Measurements from ENCODE around the gene PTPRQ.
"Not testable (repeated sequence)": the region's sequence is repeated elsewhere in the genome, so short reads cannot be mapped to it uniquely, and the experiment has no call there.

PTPRQ gene

GRCh38 chr12:80442426-80443222, 1.4 kb upstream of the PTPRQ start:
- DNase-seq (ENCODE audit: low read depth) = no peak
- peak; percentile 2 for TF ChIP-seq CTCF (conservative IDR thresholded peaks at IDR 0.05; ENCODE audit: low read depth, low read length)
- H3K4me3 ChIP-seq (ENCODE audit: low read length) = no peak overlapping the region

DNA sequence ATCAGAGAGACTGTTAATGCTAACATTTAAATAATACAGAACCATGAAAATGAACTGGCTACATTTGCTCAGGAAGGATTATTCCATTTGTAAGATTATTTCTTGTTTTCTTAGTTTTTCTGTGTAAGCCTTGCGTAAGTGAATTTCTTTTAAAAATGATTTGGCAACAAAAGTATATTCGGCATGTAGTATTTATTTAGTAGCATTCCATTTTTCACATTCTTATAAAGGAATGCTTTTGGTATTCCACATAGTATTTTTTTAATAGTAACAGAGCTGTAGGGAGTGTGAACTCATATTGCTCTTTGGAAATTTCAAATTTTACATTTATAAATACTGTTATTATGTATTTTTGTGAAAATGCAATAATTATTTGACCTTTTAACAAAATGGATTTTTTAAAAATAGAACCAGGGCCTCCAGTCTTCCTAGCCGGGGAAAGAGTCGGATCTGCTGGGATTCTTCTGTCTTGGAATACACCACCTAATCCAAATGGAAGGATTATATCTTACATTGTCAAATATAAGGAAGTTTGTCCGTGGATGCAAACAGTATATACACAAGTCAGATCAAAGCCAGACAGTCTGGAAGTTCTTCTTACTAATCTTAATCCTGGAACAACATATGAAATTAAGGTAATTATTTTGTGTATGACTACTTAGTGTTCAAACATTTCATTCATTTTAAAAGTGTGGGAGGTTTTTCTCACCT, 1.2 kb downstream of the PTPRQ start:
- TF ChIP-seq CTCF (conservative IDR thresholded peaks at IDR 0.05; ENCODE audit: low read depth, low read length) = no peak
- DNase-seq (ENCODE audit: low read depth) = no peak
- H3K4me3 ChIP-seq (ENCODE audit: low read length) = no peak overlapping the region

DNA sequence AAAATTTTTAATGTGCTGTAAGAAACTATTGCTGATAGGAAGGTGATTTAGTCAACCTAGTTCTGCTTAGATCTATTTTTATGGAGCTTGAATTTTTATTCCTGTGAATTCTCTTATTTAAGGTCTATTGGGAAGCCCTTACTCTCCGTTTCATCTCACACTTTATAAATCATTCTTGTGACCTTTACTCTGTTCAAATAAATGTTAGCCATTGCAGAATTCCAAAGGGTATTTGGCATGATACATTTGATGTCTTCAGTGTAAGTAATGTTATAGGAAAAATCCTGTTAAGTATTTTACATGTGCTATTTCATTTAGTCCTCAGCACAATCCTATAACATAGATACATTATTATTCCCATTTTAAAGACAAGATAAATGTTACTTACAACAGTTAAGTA, 12.5 kb downstream of the PTPRQ start:
- TF ChIP-seq CTCF (conservative IDR thresholded peaks at IDR 0.05; ENCODE audit: low read depth, low read length) = no peak
- no peak for DNase-seq (ENCODE audit: low read depth)
- H3K4me3 ChIP-seq (ENCODE audit: low read length) = no peak overlapping the region

DNA sequence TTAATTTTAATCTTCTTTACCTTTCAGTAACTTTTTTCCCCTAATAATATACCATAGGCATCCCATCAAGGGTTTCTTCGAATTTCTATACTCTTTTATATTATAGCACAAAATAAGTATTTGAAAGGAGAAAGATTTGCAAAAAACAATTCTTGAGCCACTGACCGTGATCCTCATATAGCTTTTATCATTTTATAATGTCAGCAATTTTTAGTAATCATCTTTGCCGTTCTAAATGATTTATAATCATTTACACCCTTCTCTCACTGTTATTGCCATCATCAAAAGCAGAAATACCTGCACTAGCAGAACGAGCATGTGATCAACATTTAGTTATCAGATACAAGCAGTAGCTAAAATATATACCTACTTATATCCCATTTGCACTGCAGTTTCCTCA, 16.9 kb downstream of the PTPRQ start:
- TF ChIP-seq CTCF (conservative IDR thresholded peaks at IDR 0.05; ENCODE audit: low read depth, low read length) = no peak
- H3K4me3 ChIP-seq (ENCODE audit: low read length) = no peak overlapping the region
- no peak for DNase-seq (ENCODE audit: low read depth)

- not testable (repeated sequence) for H3K4me3 ChIP-seq (ENCODE audit: low read length); DNase-seq (ENCODE audit: low read depth)
Observed at GRCh38 chr12:80461851-80462250, 17.8 kb downstream of the PTPRQ start.

GRCh38 chr12:80469681-80470080, 25.6 kb downstream of the PTPRQ start:
- TF ChIP-seq CTCF (conservative IDR thresholded peaks at IDR 0.05; ENCODE audit: low read depth, low read length) = no peak
- H3K4me3 ChIP-seq (ENCODE audit: low read length) = no peak overlapping the region
- no peak for DNase-seq (ENCODE audit: low read depth)

GRCh38 chr12:80470403-80470802, 26.4 kb downstream of the PTPRQ start:
- H3K4me3 ChIP-seq (ENCODE audit: low read length) = no peak overlapping the region
- no peak for DNase-seq (ENCODE audit: low read depth)
- TF ChIP-seq CTCF (conservative IDR thresholded peaks at IDR 0.05; ENCODE audit: low read depth, low read length) = no peak

Data from retinal pigment epithelial cell (primary cell).